Peyer's patch (tissue), 4 donors: ENCODE results near the gene TECTA. TPM values are rescaled to one million over a fixed set of nuclear protein-coding genes. Genes with fewer than 3 reads are reported as not detected.

ENCODE experiments used
- DNase-seq, 3 donors: peaks; one replicate each; pipeline ENCODE4 v3.0.0-alpha.2; 2017 to 2019
- H3K27ac ChIP-seq, 4 donors: fragments of 200-600 bp; sonication (generic); one replicate each; pipeline ENCODE4 v1.5.1; 2016 to 2019
- H3K27me3 ChIP-seq, 2 donors: fragments of 200-600 bp; sonication (generic); one replicate each; pipeline ENCODE4 v1.5.1; 2019
- H3K36me3 ChIP-seq, 3 donors: fragments of 200-600 bp; sonication (generic); one replicate each; pipeline ENCODE4 v1.5.1; 2016 to 2019
- H3K4me1 ChIP-seq, 4 donors: fragments of 200-600 bp; sonication (generic); one replicate each; pipeline ENCODE4 v1.5.1; 2016 to 2019
- H3K4me3 ChIP-seq, 4 donors: fragments of 200-600 bp; sonication (generic); 1 replicate in 3 of 4; 2 replicates in 1 of 4; pipeline ENCODE4 v1.5.1; 2016 to 2019; ENCODE audit warnings: mild to moderate bottlenecking in 1 of 4
- H3K9me3 ChIP-seq, 4 donors: fragments of 200-600 bp; sonication (generic); one replicate each; pipeline ENCODE4 v1.5.1; 2016 to 2019; ENCODE audit warnings: mild to moderate bottlenecking in 1 of 4
- POLR2A ChIP-seq, 2 donors: fragments of 450-650 bp; IDR thresholded peaks; one replicate each; pipeline ENCODE4 v1.5.1; 2017; ENCODE audit warnings: antibody characterized with exemption in 2 of 2, mild to moderate bottlenecking in 2 of 2, moderate library complexity in 2 of 2
- total RNA-seq, 4 donors: library from RNA; depleted of rRNA; stranded (reverse); fragments of >200 nt; gene quantifications; one replicate each; pipeline ENCODE4 v1.1.0, GENCODE V29; 2016
- TF ChIP-seq, protein P1 (sequence below), 6 experiments: fragments of 450-650 bp in 4 of 6; fragments of 200-600 bp in 2 of 6; sonication (generic) in 1 of 6; IDR thresholded peaks; one replicate each; pipeline ENCODE4 v1.5.1; 2017 to 2019; ENCODE audit warnings: antibody characterized with exemption in 6 of 6, mild to moderate bottlenecking in 3 of 6, moderate library complexity in 1 of 6

TECTA gene
- total RNA-seq, 4 donors from 2014 or later: 0.19 to 6.6 (median 0.67) TPM; not detected in 1

DNA sequence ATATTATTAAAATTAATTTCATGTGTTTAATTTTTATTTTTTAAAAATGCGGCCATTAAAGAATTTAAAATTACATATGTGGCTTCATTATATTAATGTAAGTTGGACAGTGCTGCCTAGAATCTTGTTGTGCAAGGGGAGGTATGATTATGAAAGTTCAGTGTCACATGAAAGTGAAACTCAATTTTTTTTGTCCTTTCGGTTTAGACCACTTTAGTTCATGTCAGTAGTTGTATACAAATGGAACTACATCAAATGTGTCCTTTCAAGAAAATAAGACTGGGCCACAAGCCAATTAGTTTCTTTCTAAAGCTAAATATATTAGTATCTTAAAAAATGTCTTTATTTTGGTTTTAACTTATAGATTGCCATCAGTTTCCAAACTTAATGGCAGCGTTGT, 41.4 kb upstream of the TECTA start:
- DNase-seq: no peak
- Histone ChIP-seq H3K4me1 (no peaks in the 10 kb centered on the region), H3K27me3 (no peaks in the 10 kb centered on the region), H3K9me3 (no peaks in the 10 kb centered on the region), H3K27ac (no peak overlapping the region), H3K4me3 (no peak overlapping the region), H3K36me3 (peaks cover 0 to 23% (median 0%) of the 10 kb centered on the region in 3 donors)
- TF ChIP-seq, protein P1, sequence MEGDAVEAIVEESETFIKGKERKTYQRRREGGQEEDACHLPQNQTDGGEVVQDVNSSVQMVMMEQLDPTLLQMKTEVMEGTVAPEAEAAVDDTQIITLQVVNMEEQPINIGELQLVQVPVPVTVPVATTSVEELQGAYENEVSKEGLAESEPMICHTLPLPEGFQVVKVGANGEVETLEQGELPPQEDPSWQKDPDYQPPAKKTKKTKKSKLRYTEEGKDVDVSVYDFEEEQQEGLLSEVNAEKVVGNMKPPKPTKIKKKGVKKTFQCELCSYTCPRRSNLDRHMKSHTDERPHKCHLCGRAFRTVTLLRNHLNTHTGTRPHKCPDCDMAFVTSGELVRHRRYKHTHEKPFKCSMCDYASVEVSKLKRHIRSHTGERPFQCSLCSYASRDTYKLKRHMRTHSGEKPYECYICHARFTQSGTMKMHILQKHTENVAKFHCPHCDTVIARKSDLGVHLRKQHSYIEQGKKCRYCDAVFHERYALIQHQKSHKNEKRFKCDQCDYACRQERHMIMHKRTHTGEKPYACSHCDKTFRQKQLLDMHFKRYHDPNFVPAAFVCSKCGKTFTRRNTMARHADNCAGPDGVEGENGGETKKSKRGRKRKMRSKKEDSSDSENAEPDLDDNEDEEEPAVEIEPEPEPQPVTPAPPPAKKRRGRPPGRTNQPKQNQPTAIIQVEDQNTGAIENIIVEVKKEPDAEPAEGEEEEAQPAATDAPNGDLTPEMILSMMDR (IDR thresholded peaks at IDR 0.05): no peak
- no peak for TF ChIP-seq POLR2A (IDR thresholded peaks at IDR 0.05)

DNA sequence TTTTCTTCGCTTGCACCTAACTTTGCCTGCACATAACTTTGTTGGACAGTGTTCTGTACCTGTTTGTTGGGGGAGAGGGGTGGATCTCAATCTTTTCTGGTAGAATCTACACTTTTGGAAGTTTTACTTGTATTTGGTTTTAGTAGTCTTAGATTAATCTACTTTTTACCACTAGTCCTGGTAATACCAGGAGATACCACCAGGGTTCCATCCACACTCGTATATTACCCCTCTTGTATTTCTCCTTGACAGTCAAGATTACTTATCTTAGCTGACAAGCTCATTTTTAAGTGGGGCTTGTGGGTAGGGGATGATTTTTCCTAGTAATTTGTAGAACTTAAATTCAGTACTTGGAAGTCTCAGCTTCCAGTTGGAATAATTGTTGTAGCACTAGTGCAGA, 37.3 kb upstream of the TECTA start:
- DNase-seq: no peak
- H3K36me3 ChIP-seq: peaks cover 0 to 13% (median 0%) of the 10 kb centered on the region in 3 donors
- H3K9me3 ChIP-seq: no peaks in the 10 kb centered on the region
- peaks cover 0 to 9% (median 0%) of the 10 kb centered on the region in 4 donors for H3K4me1 ChIP-seq
- no peak overlapping the region for H3K27ac ChIP-seq
- no peak for TF ChIP-seq POLR2A (IDR thresholded peaks at IDR 0.05)
- TF ChIP-seq, protein P1 (IDR thresholded peaks at IDR 0.05): peak in 4 of 6 experiments; percentile 9 to 44 (median 16)
- no peaks in the 10 kb centered on the region for H3K27me3 ChIP-seq
- no peak overlapping the region for H3K4me3 ChIP-seq

DNA sequence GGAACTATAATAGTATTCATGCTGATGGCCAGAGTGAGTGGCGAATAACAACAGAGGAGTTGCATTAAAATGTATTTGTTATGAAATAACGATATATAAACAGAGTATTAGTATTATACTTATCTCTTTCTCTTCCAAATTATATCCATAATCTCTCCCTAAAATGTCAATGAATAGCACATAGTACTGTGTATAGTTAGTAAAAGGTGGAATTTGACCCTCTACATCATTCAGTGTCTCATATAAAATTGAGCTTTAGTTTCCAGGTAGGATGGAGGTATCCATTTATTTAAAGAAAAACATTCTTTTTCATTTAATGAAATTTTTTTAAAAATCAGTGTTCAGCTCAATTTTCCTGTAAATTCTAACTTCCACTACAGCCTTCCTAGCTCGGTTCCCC, 34.4 kb upstream of the TECTA start:
- no peak overlapping the region for H3K4me3 ChIP-seq
- TF ChIP-seq POLR2A (IDR thresholded peaks at IDR 0.05): no peak
- TF ChIP-seq, protein P1 (IDR thresholded peaks at IDR 0.05): no peak
- H3K27me3 ChIP-seq: no peaks in the 10 kb centered on the region
- no peak for DNase-seq
- no peaks in the 10 kb centered on the region for H3K9me3 ChIP-seq
- no peak overlapping the region for H3K27ac ChIP-seq
- H3K36me3 ChIP-seq: peaks cover 0 to 10% (median 0%) of the 10 kb centered on the region in 3 donors
- H3K4me1 ChIP-seq: peaks cover 0 to 9% (median 0%) of the 10 kb centered on the region in 4 donors

DNA sequence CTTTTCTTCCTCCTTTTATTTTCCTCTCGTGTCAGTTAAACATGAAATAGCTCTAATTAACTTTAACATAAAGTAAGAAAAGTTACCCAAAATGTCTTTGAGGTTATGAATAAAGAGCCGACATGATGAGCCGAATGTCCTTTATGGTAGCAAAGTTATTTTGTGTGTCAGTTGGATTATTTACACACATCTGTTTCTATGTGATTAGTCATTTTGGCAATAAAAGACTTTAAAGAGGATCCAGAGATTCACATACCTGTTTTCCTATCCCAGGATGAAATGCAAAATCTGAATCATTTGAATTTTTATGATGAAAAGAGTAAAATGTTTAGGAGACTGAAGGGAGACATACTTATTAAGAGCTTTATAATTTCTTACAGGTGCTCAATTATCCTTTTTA, 34.0 kb upstream of the TECTA start:
- Histone ChIP-seq H3K4me3 (no peak overlapping the region), H3K36me3 (peaks cover 0 to 10% (median 0%) of the 10 kb centered on the region in 3 donors), H3K27me3 (no peaks in the 10 kb centered on the region), H3K9me3 (no peaks in the 10 kb centered on the region), H3K27ac (peak overlapping the region in 1 of 4 donors; percentile 38), H3K4me1 (peaks cover 0 to 9% (median 0%) of the 10 kb centered on the region in 4 donors)
- no peak for DNase-seq
- no peak for TF ChIP-seq POLR2A (IDR thresholded peaks at IDR 0.05)

DNA sequence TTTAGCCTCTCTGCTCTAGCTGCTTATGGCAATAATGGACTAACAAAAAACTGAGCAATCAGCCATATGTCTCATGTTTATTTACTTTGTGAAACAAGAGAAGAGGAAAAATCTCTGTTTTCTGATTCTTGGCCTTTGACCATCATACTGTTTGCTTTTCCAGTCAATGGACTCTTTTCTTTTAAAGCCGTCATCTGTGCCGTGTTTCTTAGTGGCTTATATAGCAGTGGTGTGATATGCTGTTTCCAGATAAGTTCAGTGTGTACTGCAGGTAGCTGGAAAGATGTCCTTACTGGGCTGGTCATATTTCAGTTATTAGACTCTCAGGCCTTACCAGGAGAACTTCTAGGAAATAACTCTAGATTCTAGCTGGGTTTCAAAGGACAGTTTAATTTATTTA, 33.6 kb upstream of the TECTA start:
- Histone ChIP-seq H3K27ac (peak overlapping the region in 1 of 4 donors; percentile 38), H3K4me1 (peaks cover 0 to 9% (median 0%) of the 10 kb centered on the region in 4 donors), H3K4me3 (no peak overlapping the region), H3K36me3 (peaks cover 0 to 10% (median 0%) of the 10 kb centered on the region in 3 donors), H3K27me3 (no peaks in the 10 kb centered on the region), H3K9me3 (no peaks in the 10 kb centered on the region)
- TF ChIP-seq, protein P1 (IDR thresholded peaks at IDR 0.05): no peak
- DNase-seq: no peak

DNA sequence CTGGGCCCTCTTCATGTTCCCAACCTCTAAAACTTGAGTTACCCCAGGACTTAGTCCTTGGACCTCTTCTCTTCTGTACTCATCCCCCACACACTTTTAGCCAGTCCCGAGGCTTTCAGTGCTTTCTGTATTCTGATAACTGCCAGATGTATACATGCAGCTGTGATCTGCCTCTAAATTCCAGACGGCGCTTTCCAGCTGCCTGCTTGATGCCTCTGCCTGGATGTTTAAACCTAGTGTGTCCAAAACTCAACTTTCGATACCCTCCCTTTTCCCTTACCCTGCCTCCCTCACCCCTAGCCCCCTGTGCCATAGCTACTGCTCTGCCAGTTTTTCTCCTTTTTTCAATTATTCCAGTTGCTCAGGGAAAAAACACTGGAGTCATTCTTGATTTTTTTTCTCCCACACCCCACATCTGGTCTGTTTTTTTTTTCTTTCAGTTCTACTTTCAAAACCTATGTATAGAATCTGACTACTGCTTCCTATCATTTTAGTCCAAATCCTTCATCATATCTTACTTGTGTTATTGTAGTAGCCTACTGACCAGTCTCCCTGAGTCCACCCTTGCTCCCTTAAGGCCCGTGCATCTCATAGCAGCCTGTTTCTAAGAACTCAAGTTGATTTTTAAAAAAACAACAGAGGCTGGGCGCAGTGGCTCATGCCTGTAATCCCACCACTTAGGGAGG, 32.9 kb upstream of the TECTA start:
- DNase-seq: no peak
- Histone ChIP-seq H3K27me3 (no peaks in the 10 kb centered on the region), H3K4me3 (no peak overlapping the region), H3K36me3 (peaks cover 0 to 10% (median 0%) of the 10 kb centered on the region in 3 donors), H3K4me1 (peaks cover 0 to 9% (median 0%) of the 10 kb centered on the region in 4 donors), H3K27ac (peak overlapping the region in 1 of 4 donors; percentile 38), H3K9me3 (no peaks in the 10 kb centered on the region)
- TF ChIP-seq, protein P1 (IDR thresholded peaks at IDR 0.05): no peak
- TF ChIP-seq POLR2A (IDR thresholded peaks at IDR 0.05): no peak
